ENCODE measurements around the gene RMC1. TPM values are rescaled to one million over a fixed set of nuclear protein-coding genes. Genes with fewer than 3 reads are reported as not detected.
A peak's percentile ranks its signal among the peaks of the same experiment; 100 is the strongest.
"Not testable (repeated sequence)": the region's sequence is repeated elsewhere in the genome, so short reads cannot be mapped to it uniquely, and the experiment has no call there.

RMC1 gene
- total and polyA plus RNA-seq, 2 experiments from 2014 or later = 10.4 to 28.0 TPM

DNA sequence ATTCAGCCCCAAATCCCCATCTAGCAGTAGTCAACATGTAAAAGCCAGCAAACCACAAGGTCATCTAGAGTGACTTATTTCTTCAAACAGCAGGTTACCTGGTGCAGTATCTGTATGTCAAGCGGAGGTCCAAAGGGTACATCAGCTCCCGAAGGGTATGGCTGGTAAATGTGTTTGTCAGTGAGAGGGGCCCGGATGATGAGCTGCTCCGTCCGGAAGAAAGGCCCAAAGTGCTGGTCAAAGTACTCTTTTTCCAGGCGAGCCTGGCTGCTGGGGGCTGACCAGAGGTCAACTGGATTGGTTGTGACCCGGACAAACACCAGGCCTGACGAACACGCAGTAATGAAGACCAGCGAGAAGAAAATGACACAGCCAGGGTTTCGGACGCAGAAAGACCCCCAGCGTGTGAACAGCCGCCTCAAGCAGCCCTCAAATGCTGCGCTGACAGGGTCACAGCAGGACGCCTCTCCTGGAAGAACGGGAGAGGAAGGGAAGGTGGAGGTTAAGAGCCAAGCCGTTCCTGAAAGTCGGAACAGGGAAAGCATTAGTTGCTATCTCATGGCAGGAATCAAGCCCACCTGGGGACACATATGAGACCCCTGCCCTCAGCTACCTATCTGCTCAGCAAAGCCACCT, 53.0 kb downstream of the RMC1 start:
- H3K36me3 ChIP-seq = peaks cover 31% of the 10 kb centered on the region

DNA sequence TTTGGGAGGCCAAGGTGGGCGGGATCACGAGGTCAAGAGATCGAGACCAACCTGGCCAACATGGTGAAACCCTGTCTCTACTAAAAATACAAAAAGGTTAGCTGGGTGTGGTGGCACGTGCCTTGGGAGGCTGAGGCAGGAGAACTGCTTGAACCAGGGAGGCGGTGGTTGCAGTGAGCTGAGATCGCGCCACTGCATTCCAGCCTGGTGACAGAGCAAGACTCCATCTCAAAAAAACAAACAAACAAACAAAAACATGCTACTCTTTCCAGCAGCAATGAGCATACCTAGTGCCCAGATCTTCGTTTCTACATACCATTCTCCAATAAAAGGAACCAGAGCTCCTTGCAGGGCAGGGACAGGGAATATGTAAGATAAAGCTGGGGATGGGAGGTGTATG, 54.2 kb downstream of the RMC1 start:
- peaks cover 37% of the 10 kb centered on the region for H3K36me3 ChIP-seq
- H3K4me1 ChIP-seq (ENCODE audit: low read depth); H3K9me3 ChIP-seq (ENCODE audit: low read depth); DNase-seq (ENCODE audit: low read depth in 1 of 2, low spot score in 1 of 2); H3K27me3 ChIP-seq; H3K4me3 ChIP-seq; H3K27ac ChIP-seq: not testable (repeated sequence)

More for the DNA sequence above, 53.0 kb downstream of the RMC1 start:
- TF ChIP-seq, protein P1, sequence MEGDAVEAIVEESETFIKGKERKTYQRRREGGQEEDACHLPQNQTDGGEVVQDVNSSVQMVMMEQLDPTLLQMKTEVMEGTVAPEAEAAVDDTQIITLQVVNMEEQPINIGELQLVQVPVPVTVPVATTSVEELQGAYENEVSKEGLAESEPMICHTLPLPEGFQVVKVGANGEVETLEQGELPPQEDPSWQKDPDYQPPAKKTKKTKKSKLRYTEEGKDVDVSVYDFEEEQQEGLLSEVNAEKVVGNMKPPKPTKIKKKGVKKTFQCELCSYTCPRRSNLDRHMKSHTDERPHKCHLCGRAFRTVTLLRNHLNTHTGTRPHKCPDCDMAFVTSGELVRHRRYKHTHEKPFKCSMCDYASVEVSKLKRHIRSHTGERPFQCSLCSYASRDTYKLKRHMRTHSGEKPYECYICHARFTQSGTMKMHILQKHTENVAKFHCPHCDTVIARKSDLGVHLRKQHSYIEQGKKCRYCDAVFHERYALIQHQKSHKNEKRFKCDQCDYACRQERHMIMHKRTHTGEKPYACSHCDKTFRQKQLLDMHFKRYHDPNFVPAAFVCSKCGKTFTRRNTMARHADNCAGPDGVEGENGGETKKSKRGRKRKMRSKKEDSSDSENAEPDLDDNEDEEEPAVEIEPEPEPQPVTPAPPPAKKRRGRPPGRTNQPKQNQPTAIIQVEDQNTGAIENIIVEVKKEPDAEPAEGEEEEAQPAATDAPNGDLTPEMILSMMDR (IDR thresholded peaks at IDR 0.05; ENCODE audit: low read depth, low read length) = no peak
- Histone ChIP-seq H3K4me3 (no peak overlapping the region), H3K27me3 (no peaks in the 10 kb centered on the region), H3K9me3 (ENCODE audit: low read depth) (no peaks in the 10 kb centered on the region), H3K27ac (no peak overlapping the region), H3K4me1 (ENCODE audit: low read depth) (peaks cover 5% of the 10 kb centered on the region)
- DNase-seq (ENCODE audit: low read depth in 1 of 2, low spot score in 1 of 2) = no peak

DNA sequence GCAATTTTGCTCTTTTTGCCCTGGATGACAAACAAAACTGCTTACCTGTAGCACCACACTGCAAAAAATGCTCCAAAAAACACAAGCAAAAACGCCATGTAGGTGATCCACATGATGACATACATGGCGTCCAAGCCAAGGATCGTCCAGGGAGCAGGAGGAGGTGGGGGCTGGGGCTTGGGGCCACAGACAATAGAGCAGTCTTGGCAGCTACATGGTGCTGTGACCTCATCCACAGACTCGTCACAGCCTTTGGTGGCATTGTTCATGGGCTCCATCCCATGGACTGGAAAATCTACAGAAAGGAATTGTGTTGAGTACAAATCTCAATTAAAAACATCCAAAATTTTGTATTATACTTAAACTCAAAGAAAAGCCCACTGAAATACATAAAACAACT, 56.9 kb downstream of the RMC1 start:
- Histone ChIP-seq H3K4me1 (ENCODE audit: low read depth) (no peaks in the 10 kb centered on the region), H3K27me3 (no peaks in the 10 kb centered on the region), H3K4me3 (no peak overlapping the region), H3K9me3 (ENCODE audit: low read depth) (no peaks in the 10 kb centered on the region), H3K36me3 (peaks cover 29% of the 10 kb centered on the region), H3K27ac (no peak overlapping the region)
- TF ChIP-seq, protein P1 (IDR thresholded peaks at IDR 0.05; ENCODE audit: low read depth, low read length) = no peak
- no peak for DNase-seq (ENCODE audit: low read depth in 1 of 2, low spot score in 1 of 2)

DNA sequence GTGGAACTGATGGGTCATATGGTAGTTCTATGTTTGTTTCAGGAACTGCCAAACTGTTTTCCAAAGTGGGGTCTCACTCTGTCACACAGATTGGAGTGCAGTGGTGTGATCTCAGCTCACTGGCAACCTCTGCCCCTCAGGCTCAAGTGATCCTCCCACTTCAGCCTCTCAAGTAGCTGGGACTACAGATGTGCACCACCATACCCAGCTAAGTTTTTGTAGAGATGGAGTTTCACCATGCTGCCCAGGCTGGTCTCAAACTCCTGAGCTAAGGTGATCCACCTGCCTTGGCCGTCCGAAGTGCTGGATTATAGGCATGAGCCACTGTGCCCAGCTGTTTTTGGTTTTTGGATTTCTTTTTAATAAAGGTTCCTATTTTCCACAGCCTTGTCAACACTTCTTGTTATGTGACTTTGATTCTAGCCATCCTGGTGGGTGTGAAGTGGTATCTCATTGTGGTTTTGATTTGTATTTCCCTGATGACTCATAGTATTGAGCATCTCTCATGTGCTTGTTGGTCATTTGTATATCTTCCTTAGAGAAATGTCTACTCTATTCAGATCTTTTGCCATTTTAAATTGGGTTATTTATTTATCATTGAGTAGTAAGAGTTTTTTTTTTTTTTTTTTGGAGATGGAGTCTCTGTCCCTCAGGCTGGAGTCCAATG, 60.2 kb downstream of the RMC1 start:
- peaks cover 17% of the 10 kb centered on the region for H3K36me3 ChIP-seq

GRCh38 chr18:23565916-23566547, 62.7 kb downstream of the RMC1 start:
- H3K9me3 ChIP-seq (ENCODE audit: low read depth) = no peaks in the 10 kb centered on the region
- no peaks in the 10 kb centered on the region for H3K4me1 ChIP-seq (ENCODE audit: low read depth)
- no peak overlapping the region for H3K27ac ChIP-seq
- no peak overlapping the region for H3K4me3 ChIP-seq
- peaks cover 18% of the 10 kb centered on the region for H3K36me3 ChIP-seq
- DNase-seq (ENCODE audit: low read depth in 1 of 2, low spot score in 1 of 2) = no peak
- no peaks in the 10 kb centered on the region for H3K27me3 ChIP-seq
- TF ChIP-seq, protein P1 (IDR thresholded peaks at IDR 0.05; ENCODE audit: low read depth, low read length) = no peak

More for the DNA sequence above, 60.2 kb downstream of the RMC1 start:
- Histone ChIP-seq H3K27ac (no peak overlapping the region), H3K9me3 (ENCODE audit: low read depth) (no peaks in the 10 kb centered on the region), H3K27me3 (no peaks in the 10 kb centered on the region), H3K4me3 (no peak overlapping the region), H3K4me1 (ENCODE audit: low read depth) (no peaks in the 10 kb centered on the region)
- peak in 1 of 2 donors; percentile 50 for DNase-seq (ENCODE audit: low read depth in 1 of 2, low spot score in 1 of 2)
- TF ChIP-seq, protein P1 (IDR thresholded peaks at IDR 0.05; ENCODE audit: low read depth, low read length) = no peak

GRCh38 chr18:23567671-23568070, 64.4 kb downstream of the RMC1 start:
- Histone ChIP-seq H3K27me3 (no peaks in the 10 kb centered on the region), H3K4me3 (no peak overlapping the region), H3K36me3 (peaks cover 13% of the 10 kb centered on the region), H3K4me1 (ENCODE audit: low read depth) (no peaks in the 10 kb centered on the region), H3K27ac (no peak overlapping the region), H3K9me3 (ENCODE audit: low read depth) (no peaks in the 10 kb centered on the region)
- no peak for DNase-seq (ENCODE audit: low read depth in 1 of 2, low spot score in 1 of 2)
- TF ChIP-seq, protein P1 (IDR thresholded peaks at IDR 0.05; ENCODE audit: low read depth, low read length) = no peak
